Skeletal muscle tissue (tissue), 4 donors: ENCODE results near the gene UST. TPM values are rescaled to one million over a fixed set of nuclear protein-coding genes. Genes with fewer than 3 reads are reported as not detected.
"Not testable (repeated sequence)": the region's sequence is repeated elsewhere in the genome, so short reads cannot be mapped to it uniquely, and the experiment has no call there.

Experiments used
- H3K27ac ChIP-seq: one replicate; pipeline ENCODE4 v1.7.0; 2013; ENCODE audit warnings: mild to moderate bottlenecking, low read depth, low read length, inconsistent platforms
- H3K27me3 ChIP-seq, 3 donors: one replicate each; pipeline ENCODE4 v1.7.0; 2013; ENCODE audit warnings: low read length in 3 of 3; ENCODE audit not compliant: control insufficient read depth in 3 of 3, insufficient read depth in 3 of 3
- H3K36me3 ChIP-seq, 3 donors: one replicate each; pipeline ENCODE4 v1.7.0; 2013; ENCODE audit warnings: low read length in 3 of 3; ENCODE audit not compliant: control insufficient read depth in 3 of 3, insufficient read depth in 3 of 3
- H3K4me1 ChIP-seq, 3 donors: one replicate each; pipeline ENCODE4 v1.7.0; 2013; ENCODE audit warnings: low read length in 3 of 3, mild to moderate bottlenecking in 3 of 3; ENCODE audit not compliant: control insufficient read depth in 3 of 3, insufficient read depth in 3 of 3
- H3K4me3 ChIP-seq, 3 donors: one replicate each; pipeline ENCODE4 v1.7.0; 2013; ENCODE audit warnings: low read length in 3 of 3
- H3K9ac ChIP-seq, 3 donors: one replicate each; pipeline ENCODE4 v1.7.0; 2013; ENCODE audit warnings: low read length in 3 of 3, mild to moderate bottlenecking in 3 of 3, moderate library complexity in 2 of 3, low read depth in 1 of 3
- H3K9me3 ChIP-seq, 3 donors: one replicate each; pipeline ENCODE4 v1.7.0; 2013; ENCODE audit warnings: low read length in 3 of 3; ENCODE audit not compliant: control insufficient read depth in 3 of 3
- total RNA-seq: library from RNA; depleted of rRNA; stranded (reverse); fragments of >200 nt; gene quantifications from one replicate; pipeline ENCODE4 v1.2.3, GENCODE V29; 2014
- donor health status: Osteomylitis.

The UST gene
- total RNA-seq, 1 donor from 2014 or later = 14.6 TPM

DNA sequence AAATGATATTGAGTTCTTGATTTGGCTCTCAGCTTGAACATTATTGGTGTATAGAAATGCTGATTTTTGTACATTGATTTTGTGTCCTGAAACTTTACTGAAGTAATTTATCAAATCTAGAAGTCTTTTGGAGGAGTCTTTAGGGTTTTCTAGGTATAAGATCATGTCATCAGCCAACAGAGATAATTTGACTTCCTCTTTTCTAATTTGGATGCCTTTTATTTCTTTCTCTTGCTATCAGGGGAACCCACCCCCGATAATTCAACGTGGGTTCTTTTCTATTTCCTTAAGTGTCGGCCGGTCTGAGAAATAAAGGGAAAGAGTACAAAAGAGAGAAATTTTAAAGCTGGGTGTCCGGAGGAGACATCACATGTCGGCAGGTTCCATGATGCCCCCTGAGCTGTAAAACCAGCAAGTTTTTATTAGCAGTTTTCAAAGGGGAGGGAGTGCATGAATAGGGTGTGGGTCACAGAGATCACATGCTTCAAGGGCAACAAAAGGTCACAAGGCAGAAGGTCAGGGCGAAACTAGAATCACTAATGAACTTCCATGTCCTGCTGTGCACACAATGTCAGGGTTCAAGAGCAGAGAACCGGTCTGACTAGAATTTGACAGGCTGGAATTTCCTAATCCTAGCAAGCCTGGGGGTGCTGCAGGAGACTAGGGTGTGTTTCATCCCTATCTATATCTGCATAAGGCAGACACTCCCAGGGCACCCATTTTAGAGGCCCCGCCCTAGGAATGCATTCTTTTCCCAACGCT, 17.6 kb downstream of the UST start:
- not testable (repeated sequence) for H3K9me3 ChIP-seq, H3K27ac ChIP-seq, H3K4me3 ChIP-seq, H3K36me3 ChIP-seq, H3K27me3 ChIP-seq, H3K9ac ChIP-seq
- peaks cover 9 to 14% (median 10%) of the 10 kb centered on the region in 3 donors for H3K4me1 ChIP-seq

DNA sequence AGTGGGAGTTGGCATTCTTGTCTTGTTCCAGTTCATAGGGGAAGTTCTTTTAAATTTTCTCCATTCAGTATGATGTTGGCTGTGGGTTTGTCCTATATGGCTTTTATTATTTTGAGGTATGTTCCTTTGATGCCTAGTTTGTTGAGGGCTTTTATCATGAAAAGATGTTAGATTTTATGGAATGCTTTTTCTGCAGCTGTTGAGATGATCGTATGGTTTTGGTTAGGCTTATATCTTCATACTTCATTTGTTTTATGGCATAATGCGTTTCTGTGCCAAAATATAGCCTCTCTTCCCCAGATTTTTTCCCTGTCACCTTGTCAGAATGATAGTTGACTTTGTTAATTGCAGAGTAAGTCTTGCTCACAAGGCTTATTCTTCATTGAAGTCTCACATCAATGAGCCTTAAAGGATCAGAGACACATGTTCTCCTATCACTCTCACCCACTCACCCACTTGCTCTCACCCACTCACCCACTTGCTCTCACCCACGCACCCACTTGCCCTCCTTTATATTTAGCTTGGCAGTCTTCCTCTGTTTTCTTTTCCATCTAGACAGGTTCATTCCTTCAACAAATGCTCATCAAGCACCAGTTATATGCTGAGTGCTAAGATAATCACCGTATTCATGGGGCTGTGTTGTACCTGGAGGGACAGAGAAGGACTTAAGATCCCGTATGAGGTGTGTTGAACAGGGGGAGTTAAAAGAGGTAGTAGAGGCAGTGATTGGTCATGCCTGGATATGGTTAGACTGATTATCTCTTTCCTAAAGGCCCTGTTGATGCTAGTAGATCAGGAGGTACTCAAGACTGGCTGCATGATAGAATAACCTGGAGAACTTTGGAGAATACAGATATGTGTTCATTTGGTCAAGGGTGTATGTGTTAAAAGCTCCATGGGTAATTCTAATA, 19.3 kb downstream of the UST start:
- H3K9ac ChIP-seq = no peak overlapping the region

DNA sequence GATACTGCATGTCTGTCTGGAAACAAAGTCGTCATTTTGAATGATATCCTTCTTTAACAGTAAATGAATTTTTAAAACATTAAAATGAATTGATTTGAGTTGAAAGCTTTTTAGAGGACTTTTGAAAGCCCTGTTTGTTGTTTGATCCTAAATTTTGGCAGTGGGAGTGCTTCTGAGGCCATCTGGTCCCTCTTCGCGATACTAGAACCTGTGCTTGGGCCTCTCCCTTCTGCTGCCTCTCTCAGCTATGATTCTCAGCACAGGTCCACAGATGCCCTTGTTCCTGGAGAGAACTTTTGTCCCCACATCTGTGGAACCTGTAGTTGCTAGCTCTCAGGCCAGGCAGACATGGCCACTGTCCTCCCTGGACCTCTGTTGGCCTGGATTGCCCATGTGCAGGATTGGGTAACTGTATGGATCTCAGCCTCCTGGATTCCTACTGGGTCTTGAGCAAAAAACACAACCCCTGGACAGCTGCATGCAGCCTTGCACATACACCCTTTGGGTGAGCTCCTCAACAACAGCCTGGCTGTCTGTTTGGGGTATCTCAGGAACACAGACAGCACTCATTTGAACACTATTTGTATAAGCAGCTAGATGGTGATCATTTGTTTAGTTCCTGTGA, 21.9 kb downstream of the UST start:
- Histone ChIP-seq H3K9me3 (no peaks in the 10 kb centered on the region), H3K4me1 (peaks cover 0 to 3% (median 0%) of the 10 kb centered on the region in 3 donors), H3K27me3 (no peaks in the 10 kb centered on the region), H3K36me3 (no peaks in the 10 kb centered on the region), H3K27ac (no peak overlapping the region), H3K4me3 (no peak overlapping the region), H3K9ac (no peak overlapping the region)

More for the DNA sequence above, 19.3 kb downstream of the UST start:
- H3K4me1 ChIP-seq = peaks cover 4 to 6% (median 4%) of the 10 kb centered on the region in 3 donors
- H3K36me3 ChIP-seq = no peaks in the 10 kb centered on the region
- H3K27ac ChIP-seq = no peak overlapping the region
- H3K27me3 ChIP-seq = no peaks in the 10 kb centered on the region
- H3K4me3 ChIP-seq = no peak overlapping the region
- no peaks in the 10 kb centered on the region for H3K9me3 ChIP-seq

DNA sequence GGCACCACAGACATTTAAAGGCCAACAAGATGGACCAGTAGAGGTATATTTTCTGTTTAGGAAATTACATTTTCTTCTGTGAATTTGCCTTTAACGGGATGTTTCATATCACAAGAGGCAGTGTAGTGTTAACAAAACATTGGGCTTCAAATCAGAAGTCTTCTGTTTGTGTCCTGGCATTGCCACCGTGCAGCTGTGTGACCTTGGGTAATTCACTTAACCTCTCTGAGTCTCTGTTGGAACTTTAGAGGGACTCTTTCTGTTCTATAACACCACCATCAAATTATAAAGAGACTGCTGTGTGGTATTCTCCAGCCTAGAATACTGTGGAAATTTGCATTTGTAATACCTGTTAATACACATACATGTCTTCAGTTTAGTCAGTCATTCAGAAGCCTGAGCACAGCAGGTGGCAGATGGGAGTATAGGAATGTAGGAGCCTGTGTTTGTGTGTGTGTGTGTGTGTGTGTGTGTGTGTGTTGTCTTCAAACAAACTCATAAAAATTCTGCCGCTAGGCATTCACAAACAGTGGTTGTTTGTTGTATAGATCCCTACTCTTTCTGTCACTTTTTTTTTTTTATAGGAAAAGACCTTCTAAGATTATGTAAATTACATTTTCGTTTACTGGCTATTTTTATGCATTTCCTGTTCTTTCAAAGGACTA, 22.6 kb downstream of the UST start:
- H3K4me1 ChIP-seq = peaks cover 0 to 3% (median 0%) of the 10 kb centered on the region in 3 donors
- no peaks in the 10 kb centered on the region for H3K9me3 ChIP-seq
- no peak overlapping the region for H3K27ac ChIP-seq
- no peaks in the 10 kb centered on the region for H3K27me3 ChIP-seq
- H3K36me3 ChIP-seq = no peaks in the 10 kb centered on the region
- no peak overlapping the region for H3K9ac ChIP-seq
- H3K4me3 ChIP-seq = no peak overlapping the region

DNA sequence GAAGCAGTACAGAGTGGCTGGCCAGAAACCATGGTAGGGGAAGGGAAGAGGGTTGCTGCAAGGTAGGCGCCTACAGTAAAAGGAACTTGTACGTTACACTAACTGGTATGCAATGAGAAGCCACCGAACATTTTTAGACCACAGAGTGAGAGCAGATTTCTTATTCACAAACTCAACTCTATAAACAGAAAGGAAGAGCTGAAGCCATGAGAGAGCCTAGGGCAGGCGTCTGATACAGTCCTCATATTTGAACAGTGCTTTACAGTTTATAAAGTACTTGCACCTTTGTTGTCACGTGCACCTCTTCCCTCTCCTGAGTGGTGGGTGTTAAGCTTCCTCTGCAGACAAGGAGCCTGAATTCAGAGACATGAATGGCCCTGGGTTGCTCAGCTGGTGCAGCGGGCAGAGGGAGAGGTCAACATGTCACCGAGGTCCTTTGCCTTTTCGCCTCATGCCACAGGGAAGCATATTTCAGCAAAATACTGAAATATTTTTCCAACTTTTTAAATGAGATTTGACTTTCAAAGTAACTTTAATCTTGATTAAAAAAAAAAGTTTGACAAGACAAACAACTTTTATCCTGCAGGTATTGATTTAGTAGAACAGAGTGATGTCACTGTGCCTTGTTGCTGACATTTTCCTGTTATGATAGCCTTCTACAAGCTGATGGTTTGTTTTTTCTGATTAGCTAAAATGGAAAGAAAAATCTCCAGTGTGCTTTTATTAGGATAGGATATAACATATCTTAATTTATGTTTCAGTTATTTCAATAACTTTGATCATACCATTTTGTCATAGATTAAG, 23.8 kb downstream of the UST start:
- Histone ChIP-seq H3K27me3 (no peaks in the 10 kb centered on the region), H3K27ac (no peak overlapping the region), H3K4me1 (peaks cover 0 to 3% (median 0%) of the 10 kb centered on the region in 3 donors), H3K9ac (no peak overlapping the region), H3K36me3 (no peaks in the 10 kb centered on the region), H3K9me3 (no peaks in the 10 kb centered on the region), H3K4me3 (no peak overlapping the region)

DNA sequence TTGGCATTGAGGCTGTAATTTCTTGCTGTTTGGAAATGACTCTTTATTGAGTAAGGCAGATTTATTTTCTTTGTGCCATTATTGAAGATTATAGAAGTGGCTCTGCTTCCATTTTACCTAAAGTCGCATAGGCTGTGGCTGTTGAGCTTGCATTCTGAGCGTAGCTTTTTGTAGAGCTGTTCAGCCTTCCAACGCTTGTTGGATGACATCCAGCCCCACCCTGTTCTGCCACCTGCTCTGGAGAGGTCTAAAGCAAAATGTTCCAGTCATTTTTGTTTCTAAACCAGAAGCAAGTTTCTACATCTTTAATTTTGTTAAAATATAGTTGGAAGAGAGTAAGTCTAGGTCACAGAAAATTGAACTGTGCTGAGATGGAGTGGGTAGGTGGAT, 24.4 kb downstream of the UST start:
- H3K4me3 ChIP-seq = no peak overlapping the region
- peaks cover 0 to 3% (median 0%) of the 10 kb centered on the region in 3 donors for H3K4me1 ChIP-seq
- H3K27ac ChIP-seq = no peak overlapping the region
- no peaks in the 10 kb centered on the region for H3K36me3 ChIP-seq
- H3K9me3 ChIP-seq = no peaks in the 10 kb centered on the region
- no peak overlapping the region for H3K9ac ChIP-seq
- H3K27me3 ChIP-seq = no peaks in the 10 kb centered on the region

DNA sequence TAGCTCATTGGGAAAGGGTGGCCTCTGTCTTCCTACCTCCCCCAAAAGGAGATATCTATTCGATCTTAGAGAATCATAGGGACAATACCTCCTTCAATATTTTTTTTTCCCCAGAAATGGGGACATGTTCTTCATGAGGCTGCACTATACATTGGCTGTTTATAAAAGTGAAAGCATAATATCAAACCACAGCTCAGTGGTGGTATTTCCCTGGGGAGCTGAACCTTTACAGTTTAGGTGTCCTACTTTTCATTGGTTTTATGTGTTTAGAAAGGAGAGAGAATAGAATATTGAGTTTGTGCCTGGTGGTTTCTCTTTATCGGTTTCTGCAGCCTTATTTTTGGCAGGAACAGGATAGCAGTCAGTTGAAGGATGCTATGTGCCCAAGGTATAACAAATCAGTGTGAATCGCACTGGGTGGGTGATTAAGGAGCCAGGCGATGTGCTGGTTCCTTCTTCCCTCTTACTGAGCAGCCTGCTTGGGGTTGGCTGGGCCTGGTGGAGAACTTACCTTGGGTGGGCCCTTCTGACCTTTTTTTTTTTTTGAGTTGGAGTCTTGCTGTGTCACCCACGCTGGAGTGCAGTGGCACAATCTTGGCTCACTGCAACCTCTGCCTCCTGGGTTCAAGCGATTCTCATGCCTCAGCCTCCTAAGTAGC, 25.2 kb downstream of the UST start:
- Histone ChIP-seq H3K27ac (no peak overlapping the region), H3K9ac (no peak overlapping the region), H3K36me3 (no peaks in the 10 kb centered on the region), H3K4me3 (no peak overlapping the region), H3K4me1 (peaks cover 0 to 3% (median 0%) of the 10 kb centered on the region in 3 donors), H3K27me3 (no peaks in the 10 kb centered on the region), H3K9me3 (no peaks in the 10 kb centered on the region)

DNA sequence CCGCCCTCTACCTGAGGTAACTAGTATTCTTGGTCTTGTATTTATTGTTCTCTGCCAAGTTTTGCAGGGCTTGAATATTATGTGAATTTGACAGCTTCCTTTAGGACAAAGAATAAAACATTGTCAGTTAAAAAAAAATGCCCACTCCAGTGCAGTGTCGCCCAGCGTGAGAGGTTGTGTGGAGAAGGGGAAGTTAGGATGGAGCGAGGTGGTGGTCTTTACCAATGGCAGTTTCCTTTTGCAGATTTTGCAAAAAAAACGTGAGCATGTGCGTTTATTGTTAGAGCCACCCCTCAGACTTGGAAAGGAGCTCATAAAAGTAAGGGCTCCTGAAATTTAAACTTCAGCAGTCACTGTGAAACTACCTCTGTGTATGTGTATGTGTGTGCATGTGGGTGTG, 28.3 kb downstream of the UST start:
- no peaks in the 10 kb centered on the region for H3K9me3 ChIP-seq
- peaks cover 0 to 3% (median 0%) of the 10 kb centered on the region in 3 donors for H3K4me1 ChIP-seq
- H3K36me3 ChIP-seq = no peaks in the 10 kb centered on the region
- no peaks in the 10 kb centered on the region for H3K27me3 ChIP-seq
- H3K4me3 ChIP-seq = no peak overlapping the region
- no peak overlapping the region for H3K27ac ChIP-seq
- no peak overlapping the region for H3K9ac ChIP-seq
